Nephron (organoid): ENCODE data around the gene MACO1.
"Not testable (repeated sequence)": the region's sequence is repeated elsewhere in the genome, so short reads cannot be mapped to it uniquely, and the experiment has no call there.

Experiments used
- H3K27ac Mint-ChIP-seq, 3 experiments: 2 replicates each; pipeline ENCODE4 v1.8.0; 2020; ENCODE audit warnings: mixed read lengths in 3 of 3, mild to moderate bottlenecking in 2 of 3, moderate library complexity in 1 of 3
- H3K27me3 Mint-ChIP-seq: 2 replicates; pipeline ENCODE4 v1.8.0; 2021; ENCODE audit warnings: low read depth, mild to moderate bottlenecking, moderate library complexity, mixed read lengths
- H3K36me3 Mint-ChIP-seq: 2 replicates; pipeline ENCODE4 v1.8.0; 2020; ENCODE audit warnings: low read depth, mixed read lengths
- H3K4me1 Mint-ChIP-seq: 2 replicates; pipeline ENCODE4 v1.8.0; 2020; ENCODE audit warnings: mixed read lengths
- H3K4me3 Mint-ChIP-seq, 3 experiments: 2 replicates each; pipeline ENCODE4 v1.8.0; 2020; ENCODE audit warnings: mild to moderate bottlenecking in 3 of 3, mixed read lengths in 3 of 3, moderate library complexity in 2 of 3
- H3K9me3 Mint-ChIP-seq: 2 replicates; pipeline ENCODE4 v1.8.0; 2020; ENCODE audit warnings: mixed read lengths
- CTCF ChIP-seq, 3 experiments: fragments of 200-600 bp; sonication (generic); IDR thresholded peaks; one replicate each; pipeline ENCODE4 v1.5.0; 2021; ENCODE audit warnings: antibody characterized with exemption in 3 of 3; ENCODE audit not compliant: unreplicated experiment in 3 of 3

MACO1 gene

GRCh38 chr1:25430073-25430966 is at the start of gene MACO1:
Gene MACO1, plus strand, starts transcription at chr1:25430897. Its CDS starts 202 bp downstream, at chr1:25431099.
- H3K27me3 Mint-ChIP-seq = no peaks in the 10 kb centered on the region
- no peaks in the 10 kb centered on the region for H3K9me3 Mint-ChIP-seq
- H3K4me1 Mint-ChIP-seq = peaks cover 36% of the 10 kb centered on the region
- peak within 1 kb of the TSS; percentile 77 to 87 (median 86) for H3K27ac Mint-ChIP-seq
- no peak for TF ChIP-seq CTCF (IDR thresholded peaks at IDR 0.05; ENCODE audit: unreplicated experiment in 3 of 3)
- peak within 1 kb of the TSS; percentile 96 to 98 (median 98) for H3K4me3 Mint-ChIP-seq
- no peaks in the 10 kb centered on the region for H3K36me3 Mint-ChIP-seq

GRCh38 chr1:25382543-25382942 is 48.2 kb upstream of the MACO1 start:
- H3K36me3 Mint-ChIP-seq, H3K9me3 Mint-ChIP-seq: not testable (repeated sequence)

GRCh38 chr1:25383090-25383489 is 47.6 kb upstream of the MACO1 start:
- H3K4me3 Mint-ChIP-seq, H3K9me3 Mint-ChIP-seq, H3K27me3 Mint-ChIP-seq, H3K27ac Mint-ChIP-seq, H3K4me1 Mint-ChIP-seq, H3K36me3 Mint-ChIP-seq: not testable (repeated sequence)

More at GRCh38 chr1:25382543-25382942, 48.2 kb upstream of the MACO1 start:
- not testable (repeated sequence) for H3K4me3 Mint-ChIP-seq, H3K27me3 Mint-ChIP-seq, H3K27ac Mint-ChIP-seq, H3K4me1 Mint-ChIP-seq

- not testable (repeated sequence) for H3K27ac Mint-ChIP-seq, H3K9me3 Mint-ChIP-seq, H3K36me3 Mint-ChIP-seq, H3K27me3 Mint-ChIP-seq, H3K4me1 Mint-ChIP-seq, H3K4me3 Mint-ChIP-seq
These were observed 46.8 kb upstream of the MACO1 start for GRCh38 chr1:25383875-25384274.

- not testable (repeated sequence) for H3K27me3 Mint-ChIP-seq, H3K9me3 Mint-ChIP-seq, H3K4me1 Mint-ChIP-seq, H3K27ac Mint-ChIP-seq, H3K36me3 Mint-ChIP-seq, H3K4me3 Mint-ChIP-seq
These were observed 43.6 kb upstream of the MACO1 start for GRCh38 chr1:25387096-25387495.

GRCh38 chr1:25388691-25389090 is 42.0 kb upstream of the MACO1 start:
- not testable (repeated sequence) for H3K4me1 Mint-ChIP-seq, H3K27me3 Mint-ChIP-seq, H3K4me3 Mint-ChIP-seq, H3K9me3 Mint-ChIP-seq, H3K36me3 Mint-ChIP-seq, H3K27ac Mint-ChIP-seq

GRCh38 chr1:25389721-25390120 is 41.0 kb upstream of the MACO1 start:
- H3K4me3 Mint-ChIP-seq, H3K9me3 Mint-ChIP-seq, H3K36me3 Mint-ChIP-seq, H3K27me3 Mint-ChIP-seq, H3K27ac Mint-ChIP-seq, H3K4me1 Mint-ChIP-seq: not testable (repeated sequence)

- H3K27me3 Mint-ChIP-seq = peaks cover 3% of the 10 kb centered on the region
- no peak overlapping the region for H3K4me3 Mint-ChIP-seq
- peaks cover 4% of the 10 kb centered on the region for H3K4me1 Mint-ChIP-seq
- no peaks in the 10 kb centered on the region for H3K9me3 Mint-ChIP-seq
- H3K36me3 Mint-ChIP-seq = no peaks in the 10 kb centered on the region
- no peak overlapping the region for H3K27ac Mint-ChIP-seq
- TF ChIP-seq CTCF (IDR thresholded peaks at IDR 0.05; ENCODE audit: unreplicated experiment in 3 of 3) = no peak
These were observed 37.9 kb upstream of the MACO1 start for GRCh38 chr1:25392841-25393240.

GRCh38 chr1:25397549-25397948 is 33.1 kb upstream of the MACO1 start:
- not testable (repeated sequence) for H3K9me3 Mint-ChIP-seq, H3K4me1 Mint-ChIP-seq, H3K4me3 Mint-ChIP-seq, H3K27ac Mint-ChIP-seq, H3K36me3 Mint-ChIP-seq
- H3K27me3 Mint-ChIP-seq = peaks cover 18% of the 10 kb centered on the region

- H3K4me1 Mint-ChIP-seq, H3K36me3 Mint-ChIP-seq, H3K4me3 Mint-ChIP-seq, H3K27ac Mint-ChIP-seq, H3K9me3 Mint-ChIP-seq: not testable (repeated sequence)
- H3K27me3 Mint-ChIP-seq = peaks cover 23% of the 10 kb centered on the region
These were observed 32.6 kb upstream of the MACO1 start for GRCh38 chr1:25398079-25398478.
